ENCODE data around the gene ZIK1.

Gene ZIK1

GRCh38 chr19:57572415-57572947 lies 11.5 kb upstream of the ZIK1 start:
- no peak for TF ChIP-seq CTCF (IDR thresholded peaks at IDR 0.05; ENCODE audit: low read depth, low read length, missing control alignments)
- DNase-seq (ENCODE audit: low read depth): no peak
- no peak overlapping the region for H3K4me3 ChIP-seq (ENCODE audit: low read depth, low read length)
- in situ Hi-C loops (cut with HindIII; ENCODE audit: low sequenced_read_pairs): no loop called here

GRCh38 chr19:57576661-57577060 lies 7.3 kb upstream of the ZIK1 start:
- in situ Hi-C loops (cut with HindIII; ENCODE audit: low sequenced_read_pairs): no loop called here
- no peak overlapping the region for H3K4me3 ChIP-seq (ENCODE audit: low read depth, low read length)

GRCh38 chr19:57578487-57579205 lies 5.3 kb upstream of the ZIK1 start, which contains the start of gene ZNF416:
Gene ZNF416, minus strand, starts transcription at chr19:57578911. Its CDS starts 207 bp downstream, at chr19:57578704.
- H3K4me3 ChIP-seq (ENCODE audit: low read depth, low read length): peak within 1 kb of the TSS; percentile 90
- DNase-seq (ENCODE audit: low read depth): peak; percentile 96
- in situ Hi-C loops (cut with HindIII; ENCODE audit: low sequenced_read_pairs): no loop called here
- peak; percentile 9 for TF ChIP-seq CTCF (IDR thresholded peaks at IDR 0.05; ENCODE audit: low read depth, low read length, missing control alignments)

More at GRCh38 chr19:57576661-57577060, 7.3 kb upstream of the ZIK1 start:
- TF ChIP-seq CTCF (IDR thresholded peaks at IDR 0.05; ENCODE audit: low read depth, low read length, missing control alignments): no peak
- no peak for DNase-seq (ENCODE audit: low read depth)

GRCh38 chr19:57583104-57583520 lies 833 bp upstream of the ZIK1 start:
- peak overlapping the region; percentile 64 for H3K4me3 ChIP-seq (ENCODE audit: low read depth, low read length)

GRCh38 chr19:57587529-57587928 lies 3.6 kb downstream of the ZIK1 start:
- TF ChIP-seq CTCF (IDR thresholded peaks at IDR 0.05; ENCODE audit: low read depth, low read length, missing control alignments): no peak
- H3K4me3 ChIP-seq (ENCODE audit: low read depth, low read length): no peak overlapping the region
- in situ Hi-C loops (cut with HindIII; ENCODE audit: low sequenced_read_pairs): no loop called here
- DNase-seq (ENCODE audit: low read depth): no peak

More at GRCh38 chr19:57583104-57583520, 833 bp upstream of the ZIK1 start:
- no peak for TF ChIP-seq CTCF (IDR thresholded peaks at IDR 0.05; ENCODE audit: low read depth, low read length, missing control alignments)
- in situ Hi-C loops (cut with HindIII; ENCODE audit: low sequenced_read_pairs): no loop called here
- DNase-seq (ENCODE audit: low read depth): no peak

GRCh38 chr19:57599377-57599760 lies 15.4 kb downstream of the ZIK1 start:
- no peak for DNase-seq (ENCODE audit: low read depth)
- in situ Hi-C loops (cut with HindIII; ENCODE audit: low sequenced_read_pairs): no loop called here
- no peak for TF ChIP-seq CTCF (IDR thresholded peaks at IDR 0.05; ENCODE audit: low read depth, low read length, missing control alignments)
- H3K4me3 ChIP-seq (ENCODE audit: low read depth, low read length): peak overlapping the region; percentile 84

Data from astrocyte of the cerebellum (primary cell).